Measurements from ENCODE around the gene GNB3. TPM values are rescaled to one million over a fixed set of nuclear protein-coding genes. Genes with fewer than 3 reads are reported as not detected.

Gene GNB3
- total RNA-seq, 4 donors from 2014 or later, result 0.38 to 0.88 TPM; not detected in 2

GRCh38 chr12:6863033-6863432 lies 22.3 kb downstream of the GNB3 start:
- TF ChIP-seq, protein P1, sequence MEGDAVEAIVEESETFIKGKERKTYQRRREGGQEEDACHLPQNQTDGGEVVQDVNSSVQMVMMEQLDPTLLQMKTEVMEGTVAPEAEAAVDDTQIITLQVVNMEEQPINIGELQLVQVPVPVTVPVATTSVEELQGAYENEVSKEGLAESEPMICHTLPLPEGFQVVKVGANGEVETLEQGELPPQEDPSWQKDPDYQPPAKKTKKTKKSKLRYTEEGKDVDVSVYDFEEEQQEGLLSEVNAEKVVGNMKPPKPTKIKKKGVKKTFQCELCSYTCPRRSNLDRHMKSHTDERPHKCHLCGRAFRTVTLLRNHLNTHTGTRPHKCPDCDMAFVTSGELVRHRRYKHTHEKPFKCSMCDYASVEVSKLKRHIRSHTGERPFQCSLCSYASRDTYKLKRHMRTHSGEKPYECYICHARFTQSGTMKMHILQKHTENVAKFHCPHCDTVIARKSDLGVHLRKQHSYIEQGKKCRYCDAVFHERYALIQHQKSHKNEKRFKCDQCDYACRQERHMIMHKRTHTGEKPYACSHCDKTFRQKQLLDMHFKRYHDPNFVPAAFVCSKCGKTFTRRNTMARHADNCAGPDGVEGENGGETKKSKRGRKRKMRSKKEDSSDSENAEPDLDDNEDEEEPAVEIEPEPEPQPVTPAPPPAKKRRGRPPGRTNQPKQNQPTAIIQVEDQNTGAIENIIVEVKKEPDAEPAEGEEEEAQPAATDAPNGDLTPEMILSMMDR (IDR thresholded peaks at IDR 0.05; ENCODE audit: low read depth), result no peak

DNA sequence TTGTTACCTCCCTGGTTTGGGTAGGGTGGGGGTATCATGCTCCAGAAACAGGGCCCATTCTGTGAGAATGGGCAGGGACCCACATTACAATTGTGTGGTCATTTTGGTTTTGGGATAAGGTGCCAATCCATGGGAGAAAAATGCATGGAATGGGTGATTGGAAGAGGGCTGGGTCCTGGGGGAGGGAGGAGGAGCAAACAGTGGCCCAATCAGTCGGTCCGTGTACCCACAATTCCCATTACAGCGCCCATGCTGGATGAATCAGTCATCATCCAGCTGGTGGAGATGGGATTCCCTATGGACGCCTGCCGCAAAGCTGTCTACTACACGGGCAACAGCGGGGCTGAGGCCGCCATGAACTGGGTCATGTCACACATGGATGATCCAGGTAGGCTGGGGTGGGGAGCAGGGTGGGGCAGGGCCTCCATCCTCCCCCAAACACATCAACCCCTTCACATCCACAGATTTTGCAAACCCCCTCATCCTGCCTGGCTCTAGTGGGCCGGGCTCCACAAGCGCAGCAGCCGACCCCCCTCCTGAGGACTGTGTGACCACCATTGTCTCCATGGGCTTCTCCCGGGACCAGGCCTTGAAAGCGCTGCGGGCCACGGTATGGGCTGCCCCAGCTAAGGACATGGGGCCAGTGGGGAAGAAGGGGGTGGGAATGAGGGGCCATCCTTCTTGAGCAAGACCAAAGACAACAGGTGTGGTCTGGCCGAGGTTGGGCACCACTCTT lies 23.0 kb downstream of the GNB3 start:
- TF ChIP-seq, protein P1 (IDR thresholded peaks at IDR 0.05; ENCODE audit: low read depth), result no peak

DNA sequence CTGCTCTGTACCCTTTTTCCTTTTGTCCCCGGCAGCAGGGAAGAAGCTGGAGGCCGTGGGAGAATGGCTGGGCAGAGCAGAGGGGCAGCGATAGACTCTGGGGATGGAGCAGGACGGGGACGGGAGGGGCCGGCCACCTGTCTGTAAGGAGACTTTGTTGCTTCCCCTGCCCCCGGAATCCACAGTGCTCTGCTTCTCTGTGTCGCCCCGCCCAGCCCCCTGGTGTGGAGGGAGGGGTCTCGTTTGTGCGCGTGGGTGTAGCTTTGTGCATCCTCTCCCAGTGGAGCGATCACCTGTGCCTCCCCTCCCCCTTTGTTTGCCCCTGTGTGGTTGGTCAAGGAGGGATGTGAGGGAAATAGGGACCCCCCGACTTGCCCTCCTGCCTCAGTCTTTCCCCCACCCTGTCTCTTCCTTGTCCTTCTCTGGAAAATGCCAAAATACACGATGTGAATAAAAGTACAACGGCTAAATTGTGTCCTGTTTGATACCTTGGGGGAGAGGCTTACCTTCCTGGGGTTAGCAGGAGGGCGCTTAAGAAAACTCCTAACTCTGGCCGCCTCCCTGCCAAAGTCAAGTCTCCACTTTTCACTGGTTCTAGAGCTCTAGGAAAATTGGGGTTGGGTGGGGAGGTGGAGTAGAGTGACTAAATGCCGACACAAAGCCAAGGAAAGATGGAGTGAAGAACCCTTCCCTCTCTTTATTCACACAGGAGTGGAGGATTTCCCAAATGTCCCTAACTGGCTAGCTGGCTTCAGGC lies 25.6 kb downstream of the GNB3 start:
- TF ChIP-seq, protein P1 (IDR thresholded peaks at IDR 0.05; ENCODE audit: low read depth), result no peak

GRCh38 chr12:6866920-6867412 lies 26.2 kb downstream of the GNB3 start:
- TF ChIP-seq, protein P1 (IDR thresholded peaks at IDR 0.05; ENCODE audit: low read depth), result no peak

DNA sequence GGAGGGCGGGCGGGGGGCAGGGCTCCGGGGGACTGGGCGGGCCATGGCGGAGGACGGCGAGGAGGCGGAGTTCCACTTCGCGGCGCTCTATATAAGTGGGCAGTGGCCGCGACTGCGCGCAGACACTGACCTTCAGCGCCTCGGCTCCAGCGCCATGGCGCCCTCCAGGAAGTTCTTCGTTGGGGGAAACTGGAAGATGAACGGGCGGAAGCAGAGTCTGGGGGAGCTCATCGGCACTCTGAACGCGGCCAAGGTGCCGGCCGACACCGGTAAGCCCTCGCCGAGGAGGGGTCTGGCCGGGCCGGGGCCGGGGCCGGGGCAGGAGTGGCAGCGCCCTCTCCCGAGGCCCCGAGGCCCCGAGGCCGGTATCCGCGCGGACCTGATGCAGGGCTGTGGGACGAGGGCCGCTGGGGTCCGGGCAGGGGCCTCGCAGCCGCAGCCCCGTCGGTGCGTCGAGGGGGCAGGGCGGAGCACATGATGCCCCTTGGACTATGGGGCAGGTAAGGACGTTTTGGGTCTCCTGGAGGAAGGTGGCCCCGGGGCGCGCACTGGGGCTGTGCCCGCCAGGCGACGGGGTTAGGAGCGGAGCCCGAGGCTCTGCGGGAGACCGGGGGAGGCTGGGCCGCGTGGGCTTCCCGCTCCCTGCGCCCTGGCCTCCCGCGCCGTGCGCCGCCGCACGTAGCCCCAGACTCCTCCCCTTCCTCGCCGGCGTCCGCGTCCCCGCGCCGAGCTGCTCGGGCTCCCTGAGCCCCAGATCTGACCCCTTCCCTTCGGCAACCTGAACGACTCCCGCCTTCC lies 26.9 kb downstream of the GNB3 start, which contains the start of gene TPI1:
TSS of gene TPI1 (plus strand) at position 119 of the 798 bp plus-strand sequence. CDS start at position 155, 36 bp downstream.
- TF ChIP-seq, protein P1 (IDR thresholded peaks at IDR 0.05; ENCODE audit: low read depth), result no peak

- TF ChIP-seq, protein P1 (IDR thresholded peaks at IDR 0.05; ENCODE audit: low read depth), result no peak
Measured at GRCh38 chr12:6868211-6869048, 27.7 kb downstream of the GNB3 start.

All from subcutaneous adipose tissue (tissue), 4 donors.